Trophoblast cell (in vitro differentiated cells and primary cell): ENCODE data around the gene TTC28.
A peak's percentile ranks its signal among the peaks of the same experiment; 100 is the strongest.

Source experiments
- DNase-seq, 2 donors: peaks; one replicate each; pipeline ENCODE4 v3.0.0-alpha.2; 2016
- H2AFZ ChIP-seq: 2 replicates; pipeline ENCODE4 v1.6.1; 2013; ENCODE audit warnings: low read length, moderate library complexity, mild to moderate bottlenecking; ENCODE audit not compliant: insufficient read depth, poor library complexity
- H2AK5ac ChIP-seq: 2 replicates; pipeline ENCODE4 v1.6.1; 2013; ENCODE audit warnings: mild to moderate bottlenecking, low read length
- H2BK120ac ChIP-seq: 2 replicates; pipeline ENCODE4 v1.6.1; 2013; ENCODE audit warnings: low read length, mild to moderate bottlenecking, moderate library complexity; ENCODE audit not compliant: insufficient read depth, poor library complexity
- H2BK12ac ChIP-seq: 2 replicates; pipeline ENCODE4 v1.6.1; 2013; ENCODE audit warnings: mild to moderate bottlenecking, low read length, moderate library complexity
- H2BK5ac ChIP-seq: 2 replicates; pipeline ENCODE4 v1.6.1; 2013; ENCODE audit warnings: low read length, low read depth, moderate library complexity, mild to moderate bottlenecking; ENCODE audit not compliant: poor library complexity
- H3K14ac ChIP-seq: 2 replicates; pipeline ENCODE4 v1.6.1; 2013; ENCODE audit warnings: mild to moderate bottlenecking, low read length
- H3K18ac ChIP-seq: 2 replicates; pipeline ENCODE4 v1.6.1; 2013; ENCODE audit warnings: mild to moderate bottlenecking, low read length
- H3K23ac ChIP-seq: 2 replicates; pipeline ENCODE4 v1.6.1; 2013; ENCODE audit warnings: low read length
- H3K27ac ChIP-seq: 2 replicates; pipeline ENCODE4 v1.5.1; 2013; ENCODE audit warnings: low read depth, mild to moderate bottlenecking, inconsistent platforms, low read length, moderate library complexity
- H3K27me3 ChIP-seq: 2 replicates; pipeline ENCODE4 v1.6.1; 2013; ENCODE audit warnings: inconsistent platforms, mild to moderate bottlenecking, low read length, moderate library complexity; ENCODE audit not compliant: insufficient read depth
- H3K36me3 ChIP-seq, 2 experiments: 1 replicate in 1 of 2; 2 replicates in 1 of 2; pipeline ENCODE4 v1.6.1; 2013; ENCODE audit warnings: low read length in 2 of 2, mild to moderate bottlenecking in 2 of 2, moderate library complexity in 1 of 2; ENCODE audit not compliant: insufficient read depth in 2 of 2, control insufficient read depth in 1 of 2
- H3K4ac ChIP-seq: 2 replicates; pipeline ENCODE4 v1.6.1; 2013; ENCODE audit warnings: low read depth, mild to moderate bottlenecking, low read length, moderate library complexity
- H3K4me1 ChIP-seq, 2 experiments: 1 replicate in 1 of 2; 2 replicates in 1 of 2; pipeline ENCODE4 v1.6.1; 2013; ENCODE audit warnings: low read length in 2 of 2, mild to moderate bottlenecking in 2 of 2, moderate library complexity in 1 of 2; ENCODE audit not compliant: insufficient read depth in 2 of 2, control insufficient read depth in 1 of 2
- H3K4me2 ChIP-seq: 2 replicates; pipeline ENCODE4 v1.6.1; 2013; ENCODE audit warnings: inconsistent platforms, mild to moderate bottlenecking, low read length, moderate library complexity
- H3K4me3 ChIP-seq: 2 replicates; pipeline ENCODE4 v1.5.1; 2013; ENCODE audit warnings: mild to moderate bottlenecking, low read depth, low read length, inconsistent platforms
- H3K79me1 ChIP-seq: one replicate; pipeline ENCODE4 v1.6.1; 2013; ENCODE audit warnings: low read length
- H3K79me2 ChIP-seq: 2 replicates; pipeline ENCODE4 v1.6.1; 2013; ENCODE audit warnings: low read length, mild to moderate bottlenecking; ENCODE audit not compliant: control insufficient read depth, insufficient read depth, poor library complexity
- H3K9ac ChIP-seq: 2 replicates; pipeline ENCODE4 v1.6.1; 2013; ENCODE audit warnings: mild to moderate bottlenecking, low read length
- H3K9me3 ChIP-seq: 2 replicates; pipeline ENCODE4 v1.6.1; 2013; ENCODE audit warnings: low read depth, mild to moderate bottlenecking, control low read depth, inconsistent platforms, low read length; ENCODE audit not compliant: insufficient read depth
- H4K12ac ChIP-seq: 2 replicates; pipeline ENCODE4 v1.6.1; 2013; ENCODE audit warnings: low read depth, mild to moderate bottlenecking, low read length, moderate library complexity
- H4K8ac ChIP-seq: 2 replicates; pipeline ENCODE4 v1.6.1; 2013; ENCODE audit warnings: low read depth, mild to moderate bottlenecking, low read length, moderate library complexity
- H4K91ac ChIP-seq: one replicate; pipeline ENCODE4 v1.6.1; 2013; ENCODE audit warnings: low read depth, mild to moderate bottlenecking, low read length, moderate library complexity
- WGBS: extraction: QIAGEN DNeasy Blood & Tissue Kit; methylation state at CpG from one replicate; pipeline ENCODE4 v1.1.7; 2013; ENCODE audit warnings: missing lambda C conversion rate; ENCODE audit not compliant: insufficient read length, insufficient coverage; ENCODE audit errors: extremely low coverage; 5-methylcytosine and 5-hydroxymethylcytosine counted together

The TTC28 gene

DNA sequence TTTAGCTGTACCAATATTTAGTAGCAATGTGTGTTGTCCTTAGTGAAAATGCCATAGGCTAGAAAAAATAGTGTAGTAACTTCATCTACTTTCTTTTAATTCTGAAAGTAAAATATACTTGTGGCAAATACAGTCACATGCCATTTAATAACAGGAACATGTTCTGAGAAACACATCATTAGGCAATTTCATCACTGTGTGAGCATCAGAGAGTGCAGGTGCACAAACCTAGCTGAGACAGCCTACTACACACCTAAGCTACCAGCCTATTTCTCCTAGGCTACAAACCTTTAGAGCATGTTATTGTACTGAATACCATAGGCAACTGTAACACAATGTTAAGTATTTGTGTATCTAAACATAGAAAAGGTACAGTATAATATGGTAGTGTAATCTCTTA lies 633.5 kb downstream of the TTC28 start:
- H2BK12ac ChIP-seq = no peak overlapping the region
- H3K36me3 ChIP-seq = no peaks in the 10 kb centered on the region
- no peak overlapping the region for H3K14ac ChIP-seq
- H2AK5ac ChIP-seq = no peak overlapping the region
- H3K27me3 ChIP-seq = no peaks in the 10 kb centered on the region
- H3K18ac ChIP-seq = no peak overlapping the region
- no peak overlapping the region for H2BK120ac ChIP-seq
- no peak overlapping the region for H3K4ac ChIP-seq
- no peak for DNase-seq
- peaks cover 2% of the 10 kb centered on the region for H3K9me3 ChIP-seq
- H3K9ac ChIP-seq = no peak overlapping the region
- no peak overlapping the region for H4K8ac ChIP-seq
- H3K79me1 ChIP-seq = no peaks in the 10 kb centered on the region
- no peak overlapping the region for H3K27ac ChIP-seq
- no peak overlapping the region for H2AFZ ChIP-seq
- H4K12ac ChIP-seq = no peak overlapping the region
- no peak overlapping the region for H3K23ac ChIP-seq
- no peaks in the 10 kb centered on the region for H3K4me1 ChIP-seq
- no peak overlapping the region for H3K4me2 ChIP-seq
- no peak overlapping the region for H3K4me3 ChIP-seq
- no peaks in the 10 kb centered on the region for H3K79me2 ChIP-seq
- no peak overlapping the region for H4K91ac ChIP-seq
- H2BK5ac ChIP-seq = no peak overlapping the region

GRCh38 chr22:28044546-28045173 lies 635.0 kb downstream of the TTC28 start:
- Histone ChIP-seq H3K4me1 (no peaks in the 10 kb centered on the region), H4K8ac (no peak overlapping the region), H3K4ac (no peak overlapping the region), H3K79me2 (no peaks in the 10 kb centered on the region), H3K4me2 (no peak overlapping the region), H2AK5ac (no peak overlapping the region), H3K18ac (no peak overlapping the region), H4K91ac (no peak overlapping the region), H2BK120ac (no peak overlapping the region), H3K36me3 (no peaks in the 10 kb centered on the region), H2BK5ac (no peak overlapping the region), H3K14ac (no peak overlapping the region), H2AFZ (no peak overlapping the region), H3K27ac (no peak overlapping the region), H3K9ac (no peak overlapping the region), H3K4me3 (no peak overlapping the region), H2BK12ac (no peak overlapping the region), H3K79me1 (no peaks in the 10 kb centered on the region), H3K23ac (no peak overlapping the region), H3K27me3 (no peaks in the 10 kb centered on the region), H4K12ac (no peak overlapping the region), H3K9me3 (peaks cover 2% of the 10 kb centered on the region)
- no CpG with 5 or more reads among the region's 7 CpGs for WGBS
- peak in 1 of 2 donors; percentile 24 for DNase-seq

- Histone ChIP-seq H3K18ac (no peak overlapping the region), H3K14ac (no peak overlapping the region), H3K4ac (no peak overlapping the region), H3K27ac (no peak overlapping the region), H3K36me3 (no peaks in the 10 kb centered on the region), H3K23ac (no peak overlapping the region), H2BK5ac (no peak overlapping the region), H2AFZ (no peak overlapping the region), H4K91ac (no peak overlapping the region), H3K4me2 (no peak overlapping the region), H2AK5ac (no peak overlapping the region), H3K4me1 (no peaks in the 10 kb centered on the region), H3K4me3 (no peak overlapping the region), H4K8ac (no peak overlapping the region), H3K9ac (no peak overlapping the region), H2BK12ac (no peak overlapping the region), H4K12ac (no peak overlapping the region), H3K9me3 (no peaks in the 10 kb centered on the region), H3K79me2 (no peaks in the 10 kb centered on the region), H3K79me1 (no peaks in the 10 kb centered on the region), H3K27me3 (no peaks in the 10 kb centered on the region), H2BK120ac (no peak overlapping the region)
- no peak for DNase-seq
- WGBS = no CpG with 5 or more reads among the region's 2 CpGs
Measured at GRCh38 chr22:28043266-28043665, 636.4 kb downstream of the TTC28 start.

GRCh38 chr22:28034760-28035401 lies 644.8 kb downstream of the TTC28 start:
- Histone ChIP-seq H4K8ac (no peak overlapping the region), H2BK12ac (no peak overlapping the region), H3K23ac (no peak overlapping the region), H2AFZ (no peak overlapping the region), H3K9me3 (no peaks in the 10 kb centered on the region), H2AK5ac (no peak overlapping the region), H3K9ac (no peak overlapping the region), H3K4me3 (no peak overlapping the region), H4K12ac (no peak overlapping the region), H3K4me2 (no peak overlapping the region), H3K79me2 (no peaks in the 10 kb centered on the region), H3K4me1 (no peaks in the 10 kb centered on the region), H3K27me3 (no peaks in the 10 kb centered on the region), H4K91ac (no peak overlapping the region), H3K4ac (no peak overlapping the region), H3K14ac (no peak overlapping the region), H3K36me3 (no peaks in the 10 kb centered on the region), H2BK5ac (no peak overlapping the region), H3K79me1 (no peaks in the 10 kb centered on the region), H3K18ac (no peak overlapping the region), H3K27ac (no peak overlapping the region), H2BK120ac (no peak overlapping the region)
- WGBS = no CpG with 5 or more reads among the region's 7 CpGs
- DNase-seq = no peak
